ENCODE measurements around the gene PHF14.

PHF14 gene

DNA sequence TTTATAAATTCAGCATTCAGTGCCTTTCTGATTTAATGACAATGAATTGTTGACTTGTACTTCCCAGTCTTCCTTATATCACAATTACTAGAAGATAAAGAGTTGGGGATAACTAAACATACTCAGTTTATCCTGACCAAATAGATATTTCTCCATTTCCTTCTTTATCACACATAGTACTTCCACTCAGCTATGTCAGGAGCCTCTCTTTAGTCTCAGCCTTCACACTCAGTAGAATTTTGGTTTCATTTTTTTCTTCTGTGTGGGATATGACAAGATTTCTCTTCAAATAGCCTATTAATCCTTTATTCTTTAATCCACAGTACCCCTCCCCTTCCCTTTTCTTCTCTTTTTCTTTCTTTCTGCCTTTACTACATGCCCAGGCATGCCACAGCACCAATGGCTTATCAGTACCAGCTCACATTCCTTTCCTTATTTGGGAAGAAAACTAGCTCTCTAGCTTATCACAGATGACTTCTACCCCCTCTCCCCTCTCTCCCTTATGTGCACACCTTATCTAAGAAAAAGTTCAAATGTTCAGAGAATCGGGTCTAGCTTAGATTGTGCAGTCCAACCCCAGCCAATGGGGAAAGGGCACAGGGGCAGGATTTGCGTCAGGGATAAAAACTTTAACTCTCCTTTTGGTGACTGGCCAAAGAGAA, 109.0 kb downstream of the PHF14 start:
- DNase-seq (ENCODE audit: low read depth, low spot score), result peak; percentile 29

DNA sequence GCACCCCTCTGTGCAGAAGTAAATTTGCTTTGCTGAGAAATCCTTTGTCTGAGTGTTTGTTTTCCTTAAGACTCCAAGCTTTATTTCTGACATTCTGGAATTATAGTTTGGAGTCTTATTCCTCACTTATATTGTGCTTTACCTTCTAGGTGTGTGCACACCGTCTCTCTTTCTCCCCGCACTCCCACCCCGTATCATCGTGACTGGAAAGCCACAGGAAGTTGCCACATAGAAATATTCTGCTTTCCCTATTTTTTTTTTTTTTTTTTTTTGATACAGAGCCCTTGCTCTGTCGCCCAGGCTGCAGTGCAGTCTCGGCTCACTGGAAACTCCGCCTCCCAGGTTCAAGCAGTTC, 109.5 kb downstream of the PHF14 start:
- DNase-seq (ENCODE audit: low read depth, low spot score), result no peak

DNA sequence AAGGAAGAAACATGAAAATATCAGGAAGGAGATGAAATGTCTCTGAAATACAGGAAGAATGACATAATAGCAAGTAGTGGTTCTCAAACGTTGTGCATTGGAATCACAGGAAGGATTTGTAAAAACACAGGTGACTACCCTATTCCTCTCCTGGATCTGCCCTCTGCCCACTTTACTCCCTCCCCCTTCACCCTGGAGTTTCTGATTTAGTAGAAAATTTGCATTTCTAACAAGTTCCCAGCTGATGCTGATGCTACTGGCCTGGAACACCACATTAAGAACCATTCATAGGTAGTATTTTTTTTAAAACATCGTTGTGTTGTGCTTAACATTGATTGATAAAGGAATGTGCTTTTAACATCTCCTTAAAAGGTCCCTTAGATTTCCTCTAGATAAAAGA, 130.9 kb downstream of the PHF14 start:
- no peak for DNase-seq (ENCODE audit: low read depth, low spot score)

DNA sequence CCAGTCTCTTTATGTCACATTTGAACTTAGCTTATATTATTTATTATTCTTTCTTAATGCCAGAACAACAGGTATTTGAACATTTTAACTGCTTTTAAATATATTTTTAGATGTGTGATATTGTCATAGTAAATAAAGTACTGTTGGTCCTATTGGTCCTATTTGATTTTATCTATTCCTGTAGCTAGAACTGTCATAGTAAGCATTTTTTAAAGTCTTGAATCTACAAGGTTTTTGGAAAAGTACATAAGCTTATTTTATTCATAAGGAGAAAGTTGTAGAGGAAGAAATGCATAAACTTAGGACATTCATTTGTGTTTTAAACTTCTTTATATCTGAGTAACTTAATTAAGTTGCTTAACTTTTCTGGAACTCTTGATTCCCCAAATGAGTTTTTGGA, 136.0 kb downstream of the PHF14 start:
- DNase-seq (ENCODE audit: low read depth, low spot score), result no peak

DNA sequence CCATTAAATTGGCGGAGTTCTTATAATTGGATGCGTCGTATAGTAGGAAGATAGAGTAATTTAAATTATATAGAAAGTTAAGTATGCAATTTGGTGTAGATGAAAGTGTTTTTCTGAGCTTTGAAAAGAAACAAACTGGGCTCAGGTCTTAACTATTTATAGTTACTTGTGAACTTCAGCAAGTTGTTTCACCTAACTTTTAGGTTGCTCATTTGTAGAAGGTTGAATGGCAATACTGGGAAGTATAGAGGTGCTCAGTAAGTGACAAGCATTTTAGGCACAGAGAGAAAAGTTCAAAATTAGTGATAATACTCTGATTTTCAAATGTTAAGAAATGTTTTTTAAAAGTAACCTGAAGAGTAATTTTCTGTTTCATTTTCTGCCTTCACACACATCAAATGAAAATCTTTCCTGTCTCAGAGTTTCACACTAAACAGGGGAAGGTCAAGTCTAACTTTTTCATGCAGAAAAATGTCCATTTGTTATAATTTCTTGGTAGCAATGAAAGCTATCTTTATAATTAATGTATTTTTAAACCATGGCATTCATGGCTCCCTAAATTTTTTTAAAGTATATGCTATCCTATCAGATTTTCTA, 146.5 kb downstream of the PHF14 start:
- no peak for DNase-seq (ENCODE audit: low read depth, low spot score)

DNA sequence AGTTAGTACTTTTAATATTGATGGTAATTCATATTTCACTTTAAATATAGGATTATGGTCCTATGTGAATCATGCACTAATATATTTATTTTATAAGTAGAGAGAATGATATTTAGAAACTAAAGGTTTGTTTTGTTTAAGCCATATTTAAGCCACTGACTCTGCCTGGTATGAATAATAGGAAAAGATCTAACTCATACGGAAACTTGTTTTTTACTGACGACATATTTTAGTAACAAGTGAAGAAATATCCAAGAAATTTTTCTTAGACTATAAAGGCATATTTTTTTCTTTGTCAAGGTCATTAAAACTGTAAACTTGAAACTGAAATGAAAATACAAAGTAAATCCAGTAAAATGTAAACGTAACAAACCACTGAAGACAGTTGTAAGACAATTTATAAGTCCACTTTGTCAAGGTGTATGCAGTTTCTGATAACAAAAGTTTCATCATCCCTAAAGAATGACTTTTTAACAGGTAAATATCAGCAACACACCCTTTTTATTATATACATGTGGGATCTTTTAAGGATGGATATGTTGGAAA, 147.1 kb downstream of the PHF14 start:
- DNase-seq (ENCODE audit: low read depth, low spot score), result no peak

DNA sequence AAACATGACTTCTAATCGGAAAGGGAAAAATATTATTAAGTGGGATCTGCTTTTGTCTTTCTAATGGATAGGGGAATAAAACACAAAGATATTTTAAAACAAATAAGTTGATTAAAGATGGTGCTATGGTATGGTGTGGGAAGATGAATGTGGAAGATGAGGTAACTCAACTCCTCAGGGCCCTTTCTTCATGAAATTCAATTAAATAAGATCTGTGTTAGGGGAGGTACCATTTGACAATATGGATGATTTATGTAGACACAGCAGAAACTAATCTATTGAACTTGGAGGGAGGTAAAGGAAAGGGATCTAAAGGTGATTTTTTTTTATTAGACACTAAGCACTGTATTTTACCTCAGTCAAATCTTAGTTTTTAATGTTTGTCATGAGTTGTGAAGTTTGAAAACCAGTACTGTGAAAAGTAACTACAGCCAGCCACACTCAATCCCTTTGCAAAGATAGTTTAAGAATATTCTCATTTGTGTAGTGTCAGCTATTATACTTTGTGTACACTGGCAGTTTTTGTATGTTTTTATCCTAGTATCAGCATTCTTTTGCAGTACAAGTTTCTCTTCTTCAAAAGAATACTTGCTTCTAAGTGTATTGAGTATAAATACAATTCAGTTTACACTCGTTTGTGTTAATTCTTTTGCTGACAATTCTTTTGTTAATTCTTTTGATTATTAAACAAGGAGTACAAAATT, 151.3 kb downstream of the PHF14 start:
- DNase-seq (ENCODE audit: low read depth, low spot score), result no peak

DNA sequence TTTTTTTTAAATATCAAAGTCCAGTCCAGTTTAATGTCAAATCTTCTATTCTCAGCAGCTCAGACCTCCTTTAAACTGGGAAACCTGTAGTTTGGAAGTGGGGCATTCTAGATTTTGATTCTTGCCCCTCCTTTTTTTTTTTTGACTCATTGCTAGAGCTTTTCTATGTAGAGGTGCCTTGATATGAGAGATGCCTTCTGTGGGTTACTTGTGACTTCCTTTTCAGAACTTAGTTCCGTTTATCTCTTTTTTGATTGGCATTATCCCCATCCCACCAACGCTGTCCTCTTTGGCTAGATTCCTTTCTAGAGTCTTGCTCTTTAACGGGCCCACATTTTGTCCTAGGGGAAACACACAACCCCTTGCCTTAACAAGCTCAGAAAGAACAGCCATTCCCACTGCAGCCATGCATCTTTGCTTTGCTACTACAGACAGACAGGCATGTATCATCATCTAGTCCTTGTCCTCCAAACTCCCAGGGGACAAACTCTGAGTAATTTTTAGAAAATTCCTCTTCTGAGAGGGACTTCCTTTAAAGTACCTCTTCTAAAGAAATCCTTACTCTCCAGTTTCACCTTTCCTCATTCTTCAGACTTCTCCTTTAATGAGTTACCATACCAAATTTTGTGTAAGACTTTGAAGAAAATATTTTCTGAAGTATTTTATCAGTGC, 153.6 kb downstream of the PHF14 start:
- no peak for DNase-seq (ENCODE audit: low read depth, low spot score)

DNA sequence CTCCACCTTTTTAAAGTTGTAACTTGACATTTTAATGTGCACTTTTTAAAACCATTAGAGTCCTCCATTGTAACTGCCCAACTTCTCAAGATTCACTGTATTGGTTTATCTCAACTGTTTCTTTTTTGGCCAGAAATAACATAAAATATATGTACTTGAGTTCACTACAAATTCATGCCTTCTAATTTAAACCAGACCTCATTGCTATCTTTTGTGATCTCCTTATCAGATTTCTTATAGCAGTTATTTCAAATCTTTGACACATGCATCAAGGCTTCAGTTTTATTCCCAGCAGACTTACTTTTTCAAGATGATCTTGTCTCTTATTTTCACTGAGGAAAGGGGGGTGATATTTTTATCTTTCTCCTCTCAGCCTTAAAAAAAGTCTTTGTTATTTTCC, 154.3 kb downstream of the PHF14 start:
- no peak for DNase-seq (ENCODE audit: low read depth, low spot score)

DNA sequence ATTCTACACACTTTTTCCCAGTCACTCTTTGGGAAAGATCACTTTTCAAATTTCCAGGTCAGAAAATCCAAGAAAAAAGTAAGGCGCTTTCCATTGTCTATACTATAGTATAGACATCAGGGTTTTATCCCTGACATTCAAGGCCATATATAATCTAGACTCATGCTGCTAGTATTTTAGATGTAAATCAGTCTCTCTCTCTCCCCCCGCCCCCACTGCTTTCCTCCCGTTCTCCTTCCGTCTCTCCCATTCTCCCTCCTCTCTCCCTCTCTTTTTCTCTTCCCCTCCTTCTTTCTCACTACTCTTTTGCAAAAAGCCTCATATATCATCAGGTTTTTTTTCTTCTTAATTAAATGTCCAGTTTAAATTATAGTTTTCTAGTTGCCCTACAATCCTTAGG, 154.8 kb downstream of the PHF14 start:
- DNase-seq (ENCODE audit: low read depth, low spot score), result no peak

DNA sequence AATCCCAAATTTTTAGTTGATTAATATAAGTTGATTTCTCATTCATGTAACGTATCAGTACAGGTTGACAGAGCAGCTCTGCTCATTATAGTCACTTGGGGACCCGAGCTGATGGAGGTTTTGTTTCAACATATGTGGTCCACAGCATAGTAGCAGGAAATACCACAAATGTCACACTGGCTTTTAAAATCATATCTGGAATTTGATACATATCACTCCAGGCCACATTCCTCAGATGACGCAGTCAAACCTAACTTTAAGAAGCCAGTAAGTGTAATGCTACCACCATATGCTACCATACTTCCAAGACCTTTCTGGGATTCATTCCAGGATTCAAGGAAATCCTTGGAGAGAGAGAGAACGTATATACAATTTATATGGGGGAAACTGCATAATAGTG, 156.3 kb downstream of the PHF14 start:
- DNase-seq (ENCODE audit: low read depth, low spot score), result no peak

DNA sequence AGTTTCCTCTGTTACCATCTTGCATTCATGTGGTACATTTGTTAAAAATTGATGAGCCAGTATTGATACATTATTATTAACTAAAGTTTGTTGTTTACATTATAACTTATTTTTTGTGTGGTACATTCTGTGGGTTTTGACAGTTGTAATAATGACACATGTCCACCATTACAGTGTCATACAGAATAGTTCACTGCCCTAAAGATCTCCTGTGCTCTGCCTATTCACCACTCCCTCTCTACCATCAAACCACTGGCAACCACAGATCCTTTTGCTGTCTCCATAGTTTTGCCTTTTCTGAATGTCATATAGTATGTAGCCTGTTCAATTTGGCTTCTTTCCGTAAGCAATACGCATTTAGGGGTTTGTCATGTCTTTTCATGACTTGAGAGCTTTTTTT, 156.9 kb downstream of the PHF14 start:
- DNase-seq (ENCODE audit: low read depth, low spot score), result no peak

DNA sequence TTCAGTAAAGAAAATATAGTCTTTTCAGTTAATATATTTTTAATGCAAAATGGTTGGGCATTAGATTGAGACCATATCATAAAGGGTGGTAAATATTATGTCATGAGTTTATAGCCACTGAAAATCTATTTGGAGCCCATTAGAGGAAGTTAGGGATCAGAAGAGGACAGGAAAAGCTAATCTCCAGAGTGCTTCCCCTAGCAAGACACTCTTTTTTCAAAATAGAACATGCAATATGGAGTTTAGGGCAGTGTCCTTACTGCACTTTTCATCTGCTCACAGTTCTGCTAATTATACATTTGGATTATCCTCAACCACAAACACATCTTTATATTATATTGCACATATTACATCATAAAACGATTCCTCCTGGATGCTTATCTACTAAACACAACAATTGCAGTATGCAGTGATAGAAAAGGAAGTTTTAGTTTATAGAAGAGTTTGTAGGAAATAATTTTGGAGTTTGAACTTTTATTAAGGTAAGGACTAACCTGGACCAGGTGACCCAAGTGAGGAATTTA, 159.8 kb downstream of the PHF14 start:
- DNase-seq (ENCODE audit: low read depth, low spot score), result no peak

DNA sequence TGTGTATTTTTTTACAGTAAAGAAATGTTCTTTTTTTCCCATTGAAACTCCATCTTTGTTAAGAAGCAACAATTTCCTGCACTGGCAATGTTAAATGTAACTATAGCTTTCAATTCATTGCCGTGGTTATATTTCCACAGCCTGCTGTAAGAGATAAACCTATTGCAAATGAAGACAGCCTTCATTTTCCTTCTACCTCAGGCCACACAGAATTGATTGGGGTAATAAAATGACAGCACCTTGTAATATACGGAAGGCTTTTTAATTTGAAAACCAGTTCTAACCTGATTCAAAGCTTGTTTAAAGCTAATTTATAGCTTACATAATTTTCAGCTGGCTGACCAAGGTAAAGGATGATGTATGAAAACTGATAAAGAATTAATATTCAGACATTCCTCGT, 161.9 kb downstream of the PHF14 start:
- DNase-seq (ENCODE audit: low read depth, low spot score), result no peak

DNA sequence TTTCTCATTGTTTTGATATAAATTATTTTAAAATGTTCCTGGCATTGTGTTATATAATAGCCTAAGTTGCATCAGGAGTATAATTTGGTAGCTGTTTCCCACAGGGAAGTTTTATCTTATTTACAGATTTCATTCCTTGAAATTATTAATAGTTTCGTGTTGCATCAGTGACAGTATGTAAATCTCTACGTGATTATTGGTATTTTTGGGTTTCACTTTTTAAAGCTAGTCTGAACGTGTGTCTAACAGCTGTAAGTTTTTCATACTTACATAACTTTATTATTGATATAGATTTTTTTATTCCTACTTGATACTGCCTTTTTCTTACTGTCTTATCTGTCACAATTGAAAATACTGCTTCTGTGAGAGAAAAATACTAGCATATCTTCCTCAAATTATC, 167.9 kb downstream of the PHF14 start:
- DNase-seq (ENCODE audit: low read depth, low spot score), result no peak

DNA sequence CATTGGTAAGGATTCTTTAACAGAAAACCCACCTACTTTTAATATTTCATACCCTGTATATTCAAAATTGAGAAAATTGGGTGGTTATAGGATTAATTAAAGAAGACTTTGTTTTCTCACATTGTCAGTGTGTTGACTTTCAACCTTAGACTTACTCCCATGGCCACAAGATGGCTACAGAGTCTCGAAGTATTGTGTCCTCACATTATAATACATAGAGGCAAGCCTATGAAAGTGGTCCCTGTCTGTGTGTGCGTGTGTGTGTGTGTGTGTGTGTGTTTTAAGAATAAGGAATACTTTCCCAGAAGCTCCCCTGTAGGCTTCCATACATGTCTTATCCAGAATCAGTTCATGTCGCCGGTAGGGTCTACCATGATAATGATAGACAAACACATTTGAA, 180.0 kb downstream of the PHF14 start:
- DNase-seq (ENCODE audit: low read depth, low spot score), result no peak

DNA sequence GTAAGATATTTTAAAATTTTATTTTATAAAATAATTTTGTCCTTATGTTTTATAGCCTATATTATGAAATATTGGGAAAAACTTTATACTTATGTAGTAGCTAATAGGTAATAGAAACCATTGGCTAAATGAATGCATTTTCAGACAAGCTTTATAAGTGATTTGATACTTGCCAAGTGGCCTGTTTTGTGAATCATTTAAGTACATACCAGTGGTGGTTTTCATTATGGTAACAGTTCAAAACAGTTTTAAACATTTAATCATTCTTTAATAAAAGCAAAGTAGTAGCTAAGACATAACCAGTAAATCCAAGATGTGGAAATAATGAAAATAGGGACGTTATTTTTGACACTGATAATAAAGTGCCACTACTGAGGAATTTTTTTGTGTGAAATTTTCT, 182.2 kb downstream of the PHF14 start:
- DNase-seq (ENCODE audit: low read depth, low spot score), result no peak

DNA sequence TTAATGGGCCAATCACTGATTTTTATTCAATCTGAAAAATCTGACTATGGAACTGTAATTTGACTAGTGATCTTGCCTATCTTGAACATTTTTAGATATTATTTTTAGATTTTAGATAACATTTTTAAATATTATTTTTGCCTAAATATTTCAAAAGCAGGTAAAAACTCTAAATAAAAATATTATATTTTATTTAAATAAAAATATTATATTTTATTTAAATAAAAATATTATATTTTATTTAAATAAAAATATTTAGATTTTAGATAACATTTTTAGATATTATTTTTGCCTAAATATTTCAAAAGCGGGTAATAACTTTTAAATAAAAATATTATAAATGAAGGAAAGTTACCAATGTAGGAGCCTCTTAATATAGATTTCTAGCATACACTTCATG, 187.8 kb downstream of the PHF14 start:
- no peak for DNase-seq (ENCODE audit: low read depth, low spot score)

DNA sequence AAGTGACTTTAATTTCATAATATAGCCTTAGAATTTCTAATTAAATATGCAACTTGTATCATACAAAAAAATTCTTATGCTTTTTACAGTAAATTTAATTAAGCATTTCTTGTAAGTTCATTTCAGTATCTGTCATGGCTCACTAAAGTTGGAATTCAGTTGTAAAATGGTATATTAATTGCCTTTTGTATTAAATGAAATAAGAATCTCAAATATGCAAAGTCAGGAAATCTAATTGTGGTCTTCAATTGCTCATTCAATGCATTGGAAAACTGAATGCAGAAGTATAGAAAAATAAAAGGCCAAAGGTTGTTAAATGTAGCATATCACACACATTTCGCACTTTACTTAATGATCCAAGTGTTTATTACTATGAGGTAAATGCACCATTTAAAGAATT, 189.5 kb downstream of the PHF14 start:
- no peak for DNase-seq (ENCODE audit: low read depth, low spot score)

DNA sequence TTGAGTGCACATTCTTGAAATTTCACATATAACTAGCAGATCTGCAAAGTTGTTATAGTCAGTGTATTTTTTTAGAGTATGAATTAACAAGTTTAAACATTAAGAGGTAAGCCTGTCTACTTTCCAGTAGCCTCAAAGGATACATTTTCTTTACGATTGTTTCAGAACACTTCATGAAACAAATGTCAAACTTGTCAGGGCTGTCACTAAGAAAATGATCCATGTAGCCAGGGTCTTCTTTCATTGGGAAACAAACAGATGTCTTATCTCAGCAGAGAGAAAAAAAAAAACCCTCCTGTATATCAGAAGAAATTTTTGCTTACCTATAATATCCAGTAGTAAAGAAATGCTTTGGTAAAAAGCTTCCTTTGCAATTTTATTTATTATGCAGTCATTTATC, 192.4 kb downstream of the PHF14 start:
- no peak for DNase-seq (ENCODE audit: low read depth, low spot score)

DNA sequence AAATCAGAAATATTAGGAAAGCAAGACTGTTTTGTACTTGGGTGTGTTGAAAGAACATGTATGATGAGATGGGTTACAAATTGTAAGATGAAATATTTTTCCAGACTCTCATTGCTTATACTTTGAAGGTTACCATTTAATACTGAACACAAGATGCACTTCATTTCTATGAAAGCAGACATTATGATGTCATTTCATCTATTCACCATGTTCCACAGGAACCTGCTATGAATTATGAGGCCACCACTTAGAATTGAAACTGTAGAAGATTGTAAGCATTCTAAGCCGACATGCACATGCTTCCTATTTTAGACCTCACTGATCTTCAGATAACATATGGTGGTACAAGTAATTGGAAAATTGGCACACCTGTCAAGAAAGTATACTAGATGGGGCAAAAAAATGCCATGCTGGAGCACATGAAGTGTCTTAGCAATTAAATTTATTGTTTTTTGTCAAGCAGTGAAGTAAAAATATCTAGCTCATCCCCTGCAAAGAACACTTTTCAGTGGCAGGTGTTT, 195.0 kb downstream of the PHF14 start:
- no peak for DNase-seq (ENCODE audit: low read depth, low spot score)

DNA sequence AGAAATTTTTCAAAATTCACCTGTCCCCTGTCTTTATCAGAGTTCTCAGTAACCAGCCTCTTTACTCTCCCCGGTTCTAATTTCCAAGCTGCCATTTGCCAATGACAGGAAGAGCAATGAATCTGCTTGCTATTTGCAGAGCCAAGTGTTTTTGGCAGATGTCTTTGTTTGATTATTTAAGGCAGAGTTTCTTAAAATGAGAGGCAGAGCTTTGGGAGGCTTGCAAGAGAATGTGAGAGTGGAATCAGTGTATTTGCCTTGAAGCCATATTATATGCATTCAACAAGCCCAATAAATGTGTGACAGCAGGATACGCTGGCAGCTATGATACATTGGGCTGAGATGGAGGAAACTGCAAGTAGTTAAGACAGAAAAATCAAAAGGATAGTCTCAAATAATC, 196.5 kb downstream of the PHF14 start:
- no peak for DNase-seq (ENCODE audit: low read depth, low spot score)

Data from ELF-1 (cell line).